Astrocyte of the cerebellum (primary cell): Measurements from ENCODE around the gene SMOC1.

Experiments
- DNase-seq: peaks from one replicate; pipeline ENCODE4 v3.0.0-alpha.2; 2011; ENCODE audit warnings: low read depth
- H3K4me3 ChIP-seq: 2 replicates; pipeline ENCODE4 v1.5.1; 2011; ENCODE audit warnings: mild to moderate bottlenecking, low read depth, low read length, moderate library complexity
- in situ Hi-C: cut with HindIII; loops from 2 replicates; pipeline ENCODE4 v1.10.0; 2017; ENCODE audit warnings: low sequenced_read_pairs
- TF ChIP-seq, protein P1 (sequence below): IDR thresholded peaks from 2 replicates; pipeline ENCODE4 v1.5.1; 2012; ENCODE audit warnings: low read length, low read depth, moderate library complexity, mild to moderate bottlenecking; ENCODE audit errors: missing control alignments

Gene SMOC1

DNA sequence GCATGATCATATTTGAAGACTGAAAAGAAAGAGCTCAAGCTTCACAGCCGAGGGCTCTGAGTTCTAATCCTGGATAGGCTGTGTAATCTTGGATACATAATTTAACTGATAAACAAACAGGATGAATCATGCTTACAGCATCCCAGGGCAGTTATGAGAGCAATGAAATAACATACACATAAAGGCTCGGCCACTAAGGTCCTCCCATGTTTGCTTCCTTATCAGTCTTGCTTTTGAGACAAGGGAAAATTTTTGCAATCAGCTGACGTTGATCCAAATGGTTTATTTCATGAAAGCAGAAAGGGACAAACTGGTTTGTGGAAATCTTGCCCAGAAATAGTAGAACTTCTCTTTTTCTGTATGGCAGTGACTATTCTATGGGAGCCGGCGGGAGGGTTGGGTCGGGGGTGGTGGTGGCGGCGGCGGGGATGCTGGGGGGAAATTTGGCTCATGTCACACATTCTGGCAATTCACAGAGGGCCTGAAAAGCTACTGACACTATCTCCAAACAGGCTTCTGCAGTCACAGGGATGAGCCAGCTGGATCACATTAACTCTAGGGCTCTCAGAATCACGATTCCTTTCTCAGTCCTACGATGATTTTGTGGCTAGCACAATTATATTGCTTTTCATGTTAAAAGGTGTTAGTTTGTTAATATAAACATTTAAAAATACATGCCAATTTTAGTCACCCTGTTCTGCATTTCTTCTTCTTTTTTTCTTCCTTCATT is 185.1 kb downstream of the SMOC1 start:
- TF ChIP-seq, protein P1, sequence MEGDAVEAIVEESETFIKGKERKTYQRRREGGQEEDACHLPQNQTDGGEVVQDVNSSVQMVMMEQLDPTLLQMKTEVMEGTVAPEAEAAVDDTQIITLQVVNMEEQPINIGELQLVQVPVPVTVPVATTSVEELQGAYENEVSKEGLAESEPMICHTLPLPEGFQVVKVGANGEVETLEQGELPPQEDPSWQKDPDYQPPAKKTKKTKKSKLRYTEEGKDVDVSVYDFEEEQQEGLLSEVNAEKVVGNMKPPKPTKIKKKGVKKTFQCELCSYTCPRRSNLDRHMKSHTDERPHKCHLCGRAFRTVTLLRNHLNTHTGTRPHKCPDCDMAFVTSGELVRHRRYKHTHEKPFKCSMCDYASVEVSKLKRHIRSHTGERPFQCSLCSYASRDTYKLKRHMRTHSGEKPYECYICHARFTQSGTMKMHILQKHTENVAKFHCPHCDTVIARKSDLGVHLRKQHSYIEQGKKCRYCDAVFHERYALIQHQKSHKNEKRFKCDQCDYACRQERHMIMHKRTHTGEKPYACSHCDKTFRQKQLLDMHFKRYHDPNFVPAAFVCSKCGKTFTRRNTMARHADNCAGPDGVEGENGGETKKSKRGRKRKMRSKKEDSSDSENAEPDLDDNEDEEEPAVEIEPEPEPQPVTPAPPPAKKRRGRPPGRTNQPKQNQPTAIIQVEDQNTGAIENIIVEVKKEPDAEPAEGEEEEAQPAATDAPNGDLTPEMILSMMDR: no peak
- DNase-seq: no peak
- no peak overlapping the region for H3K4me3 ChIP-seq
- in situ Hi-C loops: no loop called here

DNA sequence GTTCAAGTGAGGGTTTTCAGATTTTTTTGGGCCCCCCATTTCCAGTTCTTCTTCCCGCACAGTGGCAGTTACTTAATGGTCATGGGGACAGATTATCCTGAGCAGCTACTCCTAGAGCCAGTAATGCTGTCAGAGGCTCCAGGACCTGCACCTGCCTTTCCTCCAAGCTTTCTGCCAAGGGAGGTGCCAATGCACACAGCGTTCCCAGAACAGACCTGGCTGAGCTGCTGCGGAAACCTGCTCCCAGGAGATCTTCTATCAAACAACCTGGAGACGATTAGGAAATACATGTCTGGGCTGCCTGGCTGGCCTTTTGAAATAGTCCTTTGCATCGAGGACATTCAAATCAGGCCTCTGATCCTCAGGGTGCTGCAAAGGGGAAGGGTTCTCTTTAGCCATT is 188.6 kb downstream of the SMOC1 start:
- TF ChIP-seq, protein P1: no peak
- no peak for DNase-seq
- in situ Hi-C loops: no loop called here
- no peak overlapping the region for H3K4me3 ChIP-seq

DNA sequence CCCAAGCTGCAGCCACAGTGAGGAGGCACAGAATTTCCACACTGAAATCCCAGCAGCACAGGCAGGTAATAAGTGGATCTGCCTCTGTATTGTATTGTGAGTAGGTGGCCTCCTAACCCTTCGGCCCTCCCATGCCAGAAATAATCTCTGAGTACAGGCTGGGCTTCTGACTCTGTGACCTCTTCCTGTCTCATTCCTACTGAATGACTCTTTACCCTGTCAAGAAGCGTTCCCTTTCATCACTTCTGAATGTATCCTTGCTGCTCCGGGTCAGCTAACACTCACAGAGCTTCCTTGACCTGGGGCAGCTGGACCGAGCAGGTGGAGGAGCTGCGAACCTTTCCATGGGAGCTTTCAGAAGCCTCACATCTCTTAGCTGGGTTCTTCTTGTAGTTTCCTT is 190.0 kb downstream of the SMOC1 start:
- H3K4me3 ChIP-seq: no peak overlapping the region
- TF ChIP-seq, protein P1: no peak
- in situ Hi-C loops: no loop called here
- no peak for DNase-seq

DNA sequence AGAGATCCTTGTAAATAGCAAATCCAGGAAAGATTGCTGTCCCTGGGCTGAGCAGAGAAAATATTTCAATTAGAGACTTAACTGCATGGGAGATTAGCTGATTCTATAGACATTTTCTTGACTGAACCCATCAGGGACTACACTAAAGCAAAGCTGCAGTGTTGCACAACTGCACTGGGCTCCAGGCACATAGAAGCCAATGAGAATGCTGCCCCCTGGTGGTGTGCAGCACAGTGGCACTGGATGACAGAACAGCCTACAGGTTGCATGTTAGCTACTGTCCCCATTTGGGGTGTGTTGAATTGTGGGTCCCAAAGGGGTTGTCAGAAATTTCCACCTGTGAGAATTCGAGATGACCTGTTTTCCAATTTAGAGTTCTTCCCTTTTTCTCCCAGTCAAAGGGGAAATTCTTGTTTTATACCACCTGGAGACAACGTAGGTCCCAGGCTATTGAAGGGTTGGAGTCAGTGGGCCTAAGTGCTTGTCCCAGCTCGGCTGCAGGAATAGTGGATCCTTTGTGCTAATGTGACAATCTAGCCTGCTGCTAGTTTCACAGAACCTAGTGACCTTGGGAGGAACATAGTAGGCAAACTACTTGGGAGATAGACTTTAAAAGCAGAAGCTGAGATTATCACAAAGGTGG is 194.8 kb downstream of the SMOC1 start:
- DNase-seq: peak; percentile 23
- TF ChIP-seq, protein P1: peak; percentile 87
- H3K4me3 ChIP-seq: no peak overlapping the region
- in situ Hi-C loops: no loop called here

DNA sequence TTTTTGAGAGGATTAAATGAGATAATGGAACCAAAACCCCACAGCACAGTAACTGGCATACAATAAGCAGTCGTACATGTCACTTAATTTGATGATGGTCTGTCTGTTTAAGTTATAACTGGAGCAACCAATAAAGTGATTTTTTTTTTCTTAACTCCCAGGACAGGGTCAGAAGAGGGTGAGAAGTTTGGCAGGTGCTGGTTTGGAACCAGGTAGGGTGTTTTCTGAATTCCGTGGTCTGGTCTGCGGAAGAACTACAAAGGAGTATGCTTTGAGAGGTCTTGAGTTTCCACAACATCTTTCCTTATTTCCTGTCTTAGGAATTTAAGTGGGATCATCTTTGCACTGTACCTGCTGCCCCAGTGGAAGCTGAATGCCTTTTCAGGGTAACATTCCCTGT is 197.8 kb downstream of the SMOC1 start:
- TF ChIP-seq, protein P1: no peak
- in situ Hi-C loops: no loop called here
- H3K4me3 ChIP-seq: no peak overlapping the region
- no peak for DNase-seq

DNA sequence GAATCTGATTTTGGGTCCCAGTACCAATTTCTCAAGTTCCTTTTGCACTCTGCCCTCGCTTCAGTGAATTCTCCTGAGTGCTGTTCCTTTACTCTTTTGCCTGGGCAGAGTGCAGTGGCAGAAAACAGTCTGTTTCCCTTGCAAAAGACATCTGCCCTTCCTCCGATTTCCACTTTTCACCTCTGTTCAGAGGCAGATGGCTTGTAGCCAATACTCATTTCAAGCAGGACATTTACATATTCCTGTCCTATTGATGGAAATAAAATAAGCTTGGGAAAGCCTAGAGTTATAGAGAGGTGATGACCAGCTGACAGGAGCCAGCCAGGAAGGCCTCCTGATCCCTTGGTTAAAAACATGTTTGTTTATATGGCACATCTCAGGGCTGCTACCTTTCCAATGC is 198.5 kb downstream of the SMOC1 start:
- H3K4me3 ChIP-seq: no peak overlapping the region
- DNase-seq: no peak
- in situ Hi-C loops: no loop called here
- TF ChIP-seq, protein P1: no peak
